IMR-90 (cell line): Measurements from ENCODE around the gene LZTFL1. TPM values are rescaled to one million over a fixed set of nuclear protein-coding genes. Genes with fewer than 3 reads are reported as not detected.

Experiments used
- ATAC-seq: fragments of 200-7000 bp; cut with Tn5 transposase; 2 replicates; pipeline ENCODE4 v1.9.1; 2020; ENCODE audit warnings: low read depth, mild to moderate bottlenecking, moderate library complexity
- BruUV-seq: library from RNA; stranded (reverse); fragments of 400-500 nt; replicated peaks from 2 replicates; lab custom pipeline; 2021; lab: Mats Ljungman, UMichigan
- CTCF ChIA-PET: fragments of 300-600 bp; formaldehyde crosslinking; extraction: SDS; loops from one replicate; lab custom pipeline; 2021; ENCODE audit warnings: antibody characterized with exemption; lab: Yijun Ruan, JAX
- POLR2A ChIA-PET: fragments of 300-600 bp; sonication (Branson Sonifier 250); formaldehyde crosslinking; loops from one replicate; lab custom pipeline; 2022; ENCODE audit warnings: antibody characterized with exemption; ENCODE audit not compliant: unreplicated experiment; lab: Charles Lee
- DNase-seq: peaks from one replicate; pipeline ENCODE4 v3.0.0; 2013
- H2AFZ ChIP-seq: replicated peaks from 2 replicates; pipeline ENCODE3; 2013; ENCODE audit warnings: low read length, mild to moderate bottlenecking; ENCODE audit not compliant: poor library complexity
- H2AK5ac ChIP-seq: 2 replicates; pipeline ENCODE4 v1.6.1; 2013; ENCODE audit warnings: low read depth, low read length, inconsistent platforms
- H2AK9ac ChIP-seq: replicated peaks from 2 replicates; pipeline ENCODE3; 2013; ENCODE audit warnings: mild to moderate bottlenecking, low read depth, low read length, moderate library complexity; ENCODE audit not compliant: poor library complexity
- H2BK120ac ChIP-seq: 2 replicates; pipeline ENCODE4 v1.6.1; 2013; ENCODE audit warnings: low read depth, low read length, inconsistent platforms
- H2BK15ac ChIP-seq: 3 replicates; pipeline ENCODE4 v1.6.1; 2013; ENCODE audit warnings: low read depth, low read length, inconsistent platforms
- H2BK20ac ChIP-seq: 2 replicates; pipeline ENCODE4 v1.6.1; 2013; ENCODE audit warnings: low read depth, mild to moderate bottlenecking, inconsistent platforms, low read length, moderate library complexity
- H2BK5ac ChIP-seq: 2 replicates; pipeline ENCODE4 v1.6.1; 2013; ENCODE audit warnings: mild to moderate bottlenecking, low read depth, low read length, inconsistent platforms; ENCODE audit not compliant: poor library complexity, severe bottlenecking
- H3K14ac ChIP-seq: replicated peaks from 2 replicates; pipeline ENCODE4 v1.6.1; 2013; ENCODE audit warnings: low read depth, low read length, inconsistent platforms
- H3K18ac ChIP-seq: 2 replicates; pipeline ENCODE4 v1.6.1; 2013; ENCODE audit warnings: low read depth, low read length, control low read depth
- H3K23ac ChIP-seq: 2 replicates; pipeline ENCODE4 v1.6.1; 2013; ENCODE audit warnings: low read depth, low read length, inconsistent platforms
- H3K27ac ChIP-seq: 2 replicates; pipeline ENCODE4 v1.5.1; 2013; ENCODE audit warnings: mild to moderate bottlenecking, control low read depth, low read length; ENCODE audit not compliant: insufficient read depth
- H3K27me3 ChIP-seq: 2 replicates; pipeline ENCODE4 v1.6.1; 2013; ENCODE audit warnings: low read length; ENCODE audit not compliant: control insufficient read depth, insufficient read depth
- H3K36me3 ChIP-seq: 2 replicates; pipeline ENCODE4 v1.6.1; 2013; ENCODE audit warnings: low read length, mixed read lengths; ENCODE audit not compliant: control insufficient read depth, insufficient read depth
- H3K4ac ChIP-seq: 2 replicates; pipeline ENCODE4 v1.6.1; 2013; ENCODE audit warnings: low read depth, low read length, inconsistent platforms
- H3K4me1 ChIP-seq: 2 replicates; pipeline ENCODE4 v1.6.1; 2013; ENCODE audit warnings: low read length, mixed read lengths; ENCODE audit not compliant: control insufficient read depth, insufficient read depth
- H3K4me2 ChIP-seq: 2 replicates; pipeline ENCODE4 v1.6.1; 2013; ENCODE audit warnings: low read depth, mild to moderate bottlenecking, control low read depth, low read length, moderate library complexity
- H3K4me3 ChIP-seq: 2 replicates; pipeline ENCODE4 v1.5.1; 2013; ENCODE audit warnings: low read depth, mild to moderate bottlenecking, control low read depth, low read length, moderate library complexity; ENCODE audit not compliant: insufficient read depth
- H3K56ac ChIP-seq: 2 replicates; pipeline ENCODE4 v1.6.1; 2013; ENCODE audit warnings: low read length, inconsistent platforms; ENCODE audit not compliant: insufficient read depth; ENCODE audit errors: extremely low read depth
- H3K79me1 ChIP-seq, 2 experiments: 2 replicates each; pipeline ENCODE4 v1.6.1; 2013; ENCODE audit warnings: low read length in 2 of 2, inconsistent platforms in 1 of 2, low read depth in 1 of 2
- H3K9ac ChIP-seq: 2 replicates; pipeline ENCODE4 v1.6.1; 2013; ENCODE audit warnings: low read depth, low read length, control low read depth
- H3K9me1 ChIP-seq: 2 replicates; pipeline ENCODE4 v1.6.1; 2013; ENCODE audit warnings: low read length, inconsistent platforms; ENCODE audit not compliant: insufficient read depth
- H3K9me3 ChIP-seq: 2 replicates; pipeline ENCODE4 v1.6.1; 2013; ENCODE audit warnings: low read length; ENCODE audit not compliant: control insufficient read depth, insufficient read depth
- H4K20me1 ChIP-seq: 2 replicates; pipeline ENCODE4 v1.6.1; 2013; ENCODE audit warnings: low read length, inconsistent platforms; ENCODE audit not compliant: insufficient read depth
- H4K5ac ChIP-seq: 2 replicates; pipeline ENCODE4 v1.6.1; 2013; ENCODE audit warnings: mild to moderate bottlenecking, low read depth, low read length, control low read depth
- H4K8ac ChIP-seq, 2 experiments: 2 replicates each; pipeline ENCODE4 v1.6.1; 2013; ENCODE audit warnings: low read depth in 2 of 2, low read length in 2 of 2, control low read depth in 1 of 2, inconsistent platforms in 1 of 2
- H4K91ac ChIP-seq: 2 replicates; pipeline ENCODE4 v1.6.1; 2013; ENCODE audit warnings: low read depth, low read length, inconsistent platforms; ENCODE audit not compliant: insufficient read depth
- BHLHE40 ChIP-seq: fragments of 150-350 bp; IDR thresholded peaks from 2 replicates; pipeline ENCODE4 v1.6.1; 2016; ENCODE audit warnings: mild to moderate bottlenecking, low read depth, low read length
- CEBPB ChIP-seq: IDR thresholded peaks from 2 replicates; pipeline ENCODE4 v1.6.1; 2012; ENCODE audit warnings: low read depth, low read length, improper control_type of control experiment
- CHD1 ChIP-seq: IDR thresholded peaks from 2 replicates; pipeline ENCODE4 v1.6.1; 2012; ENCODE audit warnings: low read depth, low read length, improper control_type of control experiment
- MAFK ChIP-seq: IDR thresholded peaks from 2 replicates; pipeline ENCODE4 v1.6.1; 2012; ENCODE audit warnings: low read depth, low read length, improper control_type of control experiment
- MAZ ChIP-seq: IDR thresholded peaks from 2 replicates; pipeline ENCODE4 v1.6.1; 2012; ENCODE audit warnings: low read depth, mild to moderate bottlenecking, low read length, improper control_type of control experiment, moderate library complexity, borderline replicate concordance
- MXI1 ChIP-seq: IDR thresholded peaks from 2 replicates; pipeline ENCODE4 v1.6.1; 2012; ENCODE audit warnings: low read depth, mild to moderate bottlenecking, low read length, moderate library complexity, borderline replicate concordance
- NFE2L2 ChIP-seq: fragments of 150-350 bp; IDR thresholded peaks from 2 replicates; pipeline ENCODE4 v1.6.1; 2016; ENCODE audit warnings: low read depth, mild to moderate bottlenecking, low read length
- RAD21 ChIP-seq: IDR thresholded peaks from 2 replicates; pipeline ENCODE4 v1.6.1; 2012; ENCODE audit warnings: low read length, improper control_type of control experiment
- SMC3 ChIP-seq: fragments of 150-350 bp; IDR thresholded peaks from 2 replicates; pipeline ENCODE4 v1.6.1; 2016; ENCODE audit warnings: low read depth, mild to moderate bottlenecking, antibody characterized with exemption, low read length, moderate library complexity
- WGBS, 2 experiments: methylation state at CpG; one replicate each; pipeline versions ENCODE4 v1.1.5 to v1.1.7; 2013; ENCODE audit warnings: missing lambda C conversion rate in 2 of 2; ENCODE audit not compliant: insufficient read length in 1 of 2; ENCODE audit errors: extremely low coverage in 2 of 2; 5-methylcytosine and 5-hydroxymethylcytosine counted together
- dilution Hi-C: fragments of 300-500 bp; cut with HindIII; formaldehyde crosslinking; loops from one replicate; pipeline ENCODE4 v1.14.3; 2018; ENCODE audit warnings: low sequenced_read_pairs; ENCODE audit not compliant: unreplicated experiment
- in situ Hi-C: fragments of 300-500 bp; cut with MboI; formaldehyde crosslinking; loops from 3 replicates; pipeline ENCODE4 v1.14.3; 2019; ENCODE audit warnings: low sequenced_read_pairs, inconsistent platforms, mixed read lengths
- intact Hi-C: fragments of 100-400 bp; cut with micrococcal nuclease; formaldehyde crosslinking; loops from 2 replicates; pipeline ENCODE4 v1.10.0; 2022
- polyA plus RNA-seq, 3 experiments: library from polyadenylated mRNA; depleted of rRNA; stranded (reverse); fragments of >200 nt; gene quantifications; 2 replicates each; pipeline ENCODE4 v1.2.3, GENCODE V29; 2012; ENCODE audit warnings: low replicate concordance in 1 of 3
- total RNA-seq: library from RNA; depleted of rRNA; stranded (reverse); fragments of >200 nt; gene quantifications from 2 replicates; pipeline ENCODE4 v1.2.3, GENCODE V29; 2012

Gene LZTFL1
- total and polyA plus RNA-seq, 2 of the 4 experiments (the other 2 are of a cell fraction), result 10.3 to 10.4 TPM

DNA sequence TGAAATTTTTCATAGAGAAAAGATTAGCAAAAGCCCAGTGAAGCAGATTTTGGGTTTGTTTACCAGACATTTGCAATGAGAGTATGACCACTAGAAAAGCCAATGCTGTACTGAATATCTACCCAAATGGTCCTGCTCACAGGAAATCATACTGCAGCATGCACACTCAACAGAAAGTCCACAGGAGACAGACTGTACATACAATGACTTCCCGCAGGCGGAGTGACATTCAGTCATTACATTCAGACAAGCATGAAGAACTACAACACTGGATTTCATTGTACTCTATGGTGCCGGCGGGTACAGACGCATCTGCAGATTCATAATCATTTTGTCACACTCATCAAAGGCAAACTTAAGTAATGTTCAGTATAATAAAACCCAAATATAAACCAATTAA is 11.8 kb downstream of the LZTFL1 start:
- CTCF ChIA-PET, result no interaction called here
- BruUV-seq, result no TSS peak

More for the DNA sequence above, 11.8 kb downstream of the LZTFL1 start:
- H2AFZ ChIP-seq, result no peak overlapping the region
- ATAC-seq (no peak), DNase-seq (no peak)
- no peak overlapping the region for H3K4me3 ChIP-seq
- no peak overlapping the region for H2AK5ac ChIP-seq
- H3K56ac ChIP-seq, result no peak overlapping the region
- no peak overlapping the region for H2BK20ac ChIP-seq
- dilution Hi-C loops, result no loop called here
- H3K23ac ChIP-seq, result no peak overlapping the region
- POLR2A ChIA-PET, result no interaction called here
- H3K14ac ChIP-seq, result no peak overlapping the region
- TF ChIP-seq MXI1 (no peak), SMC3 (no peak), NFE2L2 (no peak), MAZ (no peak), RAD21 (no peak), MAFK (no peak), CEBPB (no peak), CHD1 (no peak), BHLHE40 (no peak)
- H3K4me2 ChIP-seq, result no peak overlapping the region
- in situ Hi-C loops, result no loop called here
- peaks cover 2% of the 10 kb centered on the region; the same call in 1 of the 2 replicates for H3K4me1 ChIP-seq
- no peak overlapping the region for H3K4ac ChIP-seq
- no peak overlapping the region for H2AK9ac ChIP-seq
- no peak overlapping the region for H3K27ac ChIP-seq
- no peak overlapping the region for H3K18ac ChIP-seq
- no peaks in the 10 kb centered on the region for H3K9me3 ChIP-seq
- H4K20me1 ChIP-seq, result no peaks in the 10 kb centered on the region
- H4K5ac ChIP-seq, result no peak overlapping the region
- no peak overlapping the region for H2BK5ac ChIP-seq
- peaks cover 19% of the 10 kb centered on the region for H3K36me3 ChIP-seq
- no peak overlapping the region for H2BK15ac ChIP-seq
- intact Hi-C loops, result no loop called here
- no peak overlapping the region for H4K8ac ChIP-seq
- no peak overlapping the region for H4K91ac ChIP-seq
- no peak overlapping the region for H2BK120ac ChIP-seq
- no peaks in the 10 kb centered on the region for H3K27me3 ChIP-seq
- WGBS, 2 experiments, result 80% methylated on average over 2 of the region's 5 CpGs; no CpG with 5 or more reads in 1 of the 2 experiments
- no peaks in the 10 kb centered on the region for H3K79me1 ChIP-seq
- no peak overlapping the region for H3K9ac ChIP-seq
- no peaks in the 10 kb centered on the region; the same call in 1 of the 2 replicates for H3K9me1 ChIP-seq
